NT2/D1 (cell line): ENCODE results near the gene ZNF710.

Experiments used
- DNase-seq: peaks from one replicate; pipeline ENCODE4 v3.0.0-alpha.2; 2011; ENCODE audit warnings: low read depth, low spot score
- H3K27me3 ChIP-seq: 2 replicates; pipeline ENCODE4 v1.6.0; 2011; ENCODE audit warnings: mild to moderate bottlenecking; ENCODE audit not compliant: insufficient read length, insufficient read depth
- H3K36me3 ChIP-seq: 2 replicates; pipeline ENCODE4 v1.6.1; 2011; ENCODE audit warnings: mild to moderate bottlenecking, low read length, mixed read lengths; ENCODE audit not compliant: insufficient read depth, insufficient read length
- H3K4me1 ChIP-seq: 2 replicates; pipeline ENCODE4 v1.5.1; 2011; ENCODE audit not compliant: insufficient read depth, insufficient read length
- H3K4me3 ChIP-seq: 2 replicates; pipeline ENCODE4 v1.5.1; 2011; ENCODE audit warnings: low read depth; ENCODE audit not compliant: insufficient read length
- H3K9ac ChIP-seq: 2 replicates; pipeline ENCODE4 v1.6.0; 2011; ENCODE audit warnings: low read depth; ENCODE audit not compliant: insufficient read length
- H3K9me3 ChIP-seq: 2 replicates; pipeline ENCODE4 v1.5.1; 2011; ENCODE audit warnings: mild to moderate bottlenecking, low read length; ENCODE audit not compliant: insufficient read depth
- SUZ12 ChIP-seq: IDR thresholded peaks from 2 replicates; pipeline ENCODE4 v1.6.1; 2011; ENCODE audit not compliant: insufficient read length, insufficient read depth; ENCODE audit errors: extremely low read depth
- YY1 ChIP-seq: IDR thresholded peaks from 2 replicates; pipeline ENCODE4 v1.6.1; 2011; ENCODE audit not compliant: insufficient read length, insufficient read depth
- ZNF274 ChIP-seq: IDR thresholded peaks from 2 replicates; pipeline ENCODE4 v1.6.1; 2011; ENCODE audit warnings: mild to moderate bottlenecking, low read depth, low read length

ZNF710 gene

GRCh38 chr15:90031231-90031791 is 30.2 kb downstream of the ZNF710 start:
- no peaks in the 10 kb centered on the region for H3K36me3 ChIP-seq
- H3K4me1 ChIP-seq: peaks cover 19% of the 10 kb centered on the region
- H3K4me3 ChIP-seq: no peak overlapping the region
- DNase-seq: peak; percentile 30
- H3K9me3 ChIP-seq: no peaks in the 10 kb centered on the region
- H3K9ac ChIP-seq: no peak overlapping the region
- no peak for TF ChIP-seq ZNF274
- no peak for TF ChIP-seq YY1
- no peak for TF ChIP-seq SUZ12
- no peaks in the 10 kb centered on the region for H3K27me3 ChIP-seq

- no peak for TF ChIP-seq YY1
- no peak for TF ChIP-seq SUZ12
- no peak for TF ChIP-seq ZNF274
- no peak overlapping the region for H3K4me3 ChIP-seq
- H3K9ac ChIP-seq: no peak overlapping the region
- no peak for DNase-seq
- H3K27me3 ChIP-seq: no peaks in the 10 kb centered on the region
- peaks cover 24% of the 10 kb centered on the region for H3K4me1 ChIP-seq
- H3K36me3 ChIP-seq: no peaks in the 10 kb centered on the region
- no peaks in the 10 kb centered on the region for H3K9me3 ChIP-seq
These were observed 31.9 kb downstream of the ZNF710 start for GRCh38 chr15:90033006-90033405.

GRCh38 chr15:90033448-90033847 is 32.3 kb downstream of the ZNF710 start:
- no peak overlapping the region for H3K4me3 ChIP-seq
- no peaks in the 10 kb centered on the region for H3K36me3 ChIP-seq
- TF ChIP-seq YY1 (no peak), SUZ12 (no peak)
- H3K4me1 ChIP-seq: peaks cover 24% of the 10 kb centered on the region
- H3K27me3 ChIP-seq: no peaks in the 10 kb centered on the region
- H3K9me3 ChIP-seq: no peaks in the 10 kb centered on the region
- no peak overlapping the region for H3K9ac ChIP-seq
- no peak for DNase-seq

- H3K4me1 ChIP-seq: peaks cover 24% of the 10 kb centered on the region
These were observed 34.1 kb downstream of the ZNF710 start for GRCh38 chr15:90035095-90035839.

GRCh38 chr15:90035840-90036230 is 34.7 kb downstream of the ZNF710 start:
- Histone ChIP-seq H3K4me3 (no peak overlapping the region), H3K9me3 (no peaks in the 10 kb centered on the region), H3K4me1 (peaks cover 24% of the 10 kb centered on the region), H3K9ac (no peak overlapping the region), H3K36me3 (no peaks in the 10 kb centered on the region), H3K27me3 (no peaks in the 10 kb centered on the region)
- TF ChIP-seq ZNF274 (no peak), YY1 (no peak), SUZ12 (no peak)
- DNase-seq: no peak

More at GRCh38 chr15:90035095-90035839, 34.1 kb downstream of the ZNF710 start:
- H3K4me3 ChIP-seq: no peak overlapping the region
- no peak for TF ChIP-seq SUZ12
- TF ChIP-seq ZNF274: no peak
- no peak for TF ChIP-seq YY1
- H3K36me3 ChIP-seq: no peaks in the 10 kb centered on the region
- H3K27me3 ChIP-seq: no peaks in the 10 kb centered on the region
- H3K9ac ChIP-seq: no peak overlapping the region
- no peaks in the 10 kb centered on the region for H3K9me3 ChIP-seq
- DNase-seq: no peak

GRCh38 chr15:90036343-90036742 is 35.2 kb downstream of the ZNF710 start:
- no peaks in the 10 kb centered on the region for H3K9me3 ChIP-seq
- TF ChIP-seq SUZ12 (no peak), YY1 (no peak), ZNF274 (no peak)
- H3K27me3 ChIP-seq: no peaks in the 10 kb centered on the region
- H3K4me1 ChIP-seq: peaks cover 24% of the 10 kb centered on the region
- H3K9ac ChIP-seq: no peak overlapping the region
- DNase-seq: no peak
- H3K36me3 ChIP-seq: no peaks in the 10 kb centered on the region
- no peak overlapping the region for H3K4me3 ChIP-seq

GRCh38 chr15:90036806-90037510 is 35.8 kb downstream of the ZNF710 start:
- DNase-seq: no peak
- no peak for TF ChIP-seq ZNF274
- no peak for TF ChIP-seq YY1
- TF ChIP-seq SUZ12: no peak
- Histone ChIP-seq H3K4me3 (no peak overlapping the region), H3K4me1 (peaks cover 24% of the 10 kb centered on the region), H3K9ac (no peak overlapping the region), H3K27me3 (no peaks in the 10 kb centered on the region), H3K36me3 (no peaks in the 10 kb centered on the region), H3K9me3 (no peaks in the 10 kb centered on the region)
